HG03469 (cell line): ENCODE measurements around the gene FMNL2.
A peak's percentile ranks its signal among the peaks of the same experiment; 100 is the strongest.

Experiments
- ATAC-seq: cut with Tn5 transposase; IDR thresholded peaks from one replicate; pipeline ENCODE4 v1.9.1; 2021; ENCODE audit warnings: mild to moderate bottlenecking, moderate library complexity, moderate number of reproducible peaks; ENCODE audit not compliant: unreplicated experiment

The FMNL2 gene

DNA sequence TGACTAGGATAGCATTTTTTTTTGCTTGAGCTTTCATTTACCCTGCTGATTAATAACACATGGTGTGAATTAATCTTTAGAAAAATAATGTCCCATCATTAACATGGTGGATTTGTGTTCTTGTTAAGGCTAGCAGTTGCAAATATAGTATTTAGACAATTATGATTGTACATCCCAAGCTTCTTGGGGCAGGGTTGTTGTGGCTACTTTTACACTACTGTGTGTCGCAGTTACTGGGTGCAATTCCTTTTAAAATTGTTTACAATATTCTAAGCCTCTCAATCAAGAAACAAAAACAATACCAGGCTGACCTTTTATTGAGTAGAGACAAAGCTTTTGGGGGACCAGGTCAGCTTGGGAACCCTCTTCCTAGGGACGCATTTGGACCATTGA lies 2.5 kb downstream of the FMNL2 start:
- ATAC-seq = no peak

GRCh38 chr2:152339556-152340286 lies 4.7 kb downstream of the FMNL2 start:
- no peak for ATAC-seq

DNA sequence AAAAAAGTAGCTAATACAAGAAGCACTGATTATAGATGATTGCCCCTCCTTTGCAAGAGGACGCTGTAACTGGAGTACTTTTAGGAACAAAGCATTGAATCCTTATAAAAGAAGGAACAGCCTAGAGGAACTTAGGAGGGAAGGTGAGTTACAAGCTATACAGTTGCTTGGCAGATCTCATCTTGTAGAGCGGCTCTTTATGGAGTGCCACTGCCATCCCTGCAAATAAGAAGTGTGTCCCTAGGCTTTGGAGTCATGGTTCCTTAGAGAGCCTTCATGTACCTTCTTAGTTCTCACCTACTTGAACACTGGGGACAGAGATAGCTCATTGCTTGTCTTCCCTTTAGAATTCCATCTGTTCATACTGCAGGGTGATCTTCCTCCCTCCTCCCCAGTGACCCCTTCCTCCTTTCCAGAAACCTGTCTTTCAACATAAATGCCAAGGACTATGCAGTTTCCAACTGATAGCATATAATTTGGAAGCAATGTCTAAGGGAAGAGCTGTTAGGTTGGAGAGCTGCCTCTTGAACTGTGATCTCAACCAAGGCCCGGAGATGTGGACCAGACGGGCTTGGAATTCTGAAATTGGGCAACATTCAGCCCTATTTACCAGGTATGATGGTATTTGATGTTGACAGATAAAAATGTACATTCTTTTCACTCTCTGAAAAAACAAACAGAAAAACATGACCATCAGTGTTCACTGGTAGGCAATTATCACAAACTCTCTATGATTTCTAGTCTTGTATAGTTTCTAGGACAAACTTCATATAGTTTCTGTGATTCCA lies 7.5 kb downstream of the FMNL2 start:
- ATAC-seq = no peak

GRCh38 chr2:152343426-152343825 lies 8.5 kb downstream of the FMNL2 start:
- ATAC-seq = no peak

GRCh38 chr2:152344579-152345195 lies 9.7 kb downstream of the FMNL2 start:
- no peak for ATAC-seq

DNA sequence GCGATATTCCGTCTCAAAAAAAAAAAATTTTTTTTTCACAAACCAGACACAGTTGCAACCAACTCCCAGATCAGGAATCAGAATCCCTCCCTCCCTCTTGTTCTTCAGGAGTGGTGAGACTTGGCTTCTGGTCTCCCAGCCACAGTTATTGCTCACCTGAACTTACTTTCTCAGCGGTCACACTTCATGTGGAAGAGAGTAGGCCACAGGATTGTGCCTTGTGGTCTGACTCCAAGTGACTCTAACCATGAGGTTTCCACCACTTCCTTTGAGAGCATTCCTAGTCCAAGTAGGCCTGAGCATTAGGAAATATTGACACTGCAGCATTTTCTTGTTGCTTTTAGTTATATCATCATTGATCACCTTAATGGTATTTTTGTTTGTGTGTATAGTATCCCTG lies 12.1 kb downstream of the FMNL2 start:
- no peak for ATAC-seq

DNA sequence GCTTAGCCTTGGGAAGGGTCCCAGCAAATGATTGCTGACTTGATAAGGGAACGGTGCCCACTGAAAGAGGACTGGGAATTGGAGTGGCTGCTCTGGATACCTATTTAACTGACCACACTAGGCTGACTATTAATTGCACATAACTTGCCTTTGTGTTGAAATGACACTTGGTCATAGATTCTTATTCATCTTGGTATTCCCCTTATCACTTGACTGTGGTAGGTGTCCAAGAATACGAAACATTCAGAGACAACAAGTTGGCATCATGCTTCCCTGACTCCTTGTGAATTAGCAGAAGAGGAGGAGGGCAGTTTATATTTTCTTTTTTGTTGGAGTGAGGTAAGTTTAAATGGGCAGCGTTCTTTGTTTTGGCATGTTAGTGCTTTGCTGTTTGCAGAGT lies 13.4 kb downstream of the FMNL2 start:
- ATAC-seq = no peak

DNA sequence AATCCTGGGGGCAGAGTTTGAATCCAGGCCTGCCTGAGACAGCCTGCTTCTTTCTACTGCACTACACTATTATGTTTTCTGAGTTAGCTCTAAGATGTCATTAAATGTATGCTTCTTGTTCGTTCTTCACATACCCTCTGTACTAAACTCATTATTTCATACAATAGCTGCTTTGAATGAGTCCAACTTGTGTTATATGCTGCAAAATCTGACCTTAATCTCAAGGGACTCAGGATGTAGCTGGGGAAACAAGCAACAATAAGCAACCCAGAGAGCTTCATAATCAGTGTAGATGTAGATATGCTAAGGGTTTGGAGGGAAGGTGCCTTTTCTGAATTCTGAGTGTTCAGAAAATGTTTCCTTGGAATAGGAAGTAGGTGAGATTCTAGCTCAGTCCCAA lies 14.4 kb downstream of the FMNL2 start:
- no peak for ATAC-seq

GRCh38 chr2:152350155-152350679 lies 15.2 kb downstream of the FMNL2 start:
- no peak for ATAC-seq

GRCh38 chr2:152352616-152353015 lies 17.6 kb downstream of the FMNL2 start:
- ATAC-seq = no peak

DNA sequence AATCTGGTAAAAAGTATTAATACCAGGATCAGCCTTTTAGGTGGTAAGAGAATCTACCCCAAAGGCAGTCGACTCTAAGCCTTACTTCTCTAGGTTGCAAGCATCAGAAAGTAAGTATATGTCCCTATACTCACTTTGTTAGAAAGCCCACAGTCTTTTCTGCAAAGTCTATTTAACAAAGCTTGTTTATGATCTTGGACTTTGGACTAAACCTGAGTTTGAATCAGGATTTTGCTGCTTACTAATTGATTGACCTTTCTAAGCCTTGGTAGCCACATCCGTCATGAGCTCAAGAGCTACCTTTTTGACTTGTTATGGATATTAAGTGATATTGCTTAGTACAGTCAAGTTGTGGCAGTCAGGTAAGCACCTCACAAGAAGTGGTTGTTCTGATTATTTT lies 18.4 kb downstream of the FMNL2 start:
- no peak for ATAC-seq

GRCh38 chr2:152354069-152354755 lies 19.2 kb downstream of the FMNL2 start:
- ATAC-seq = no peak

GRCh38 chr2:152354909-152355308 lies 19.9 kb downstream of the FMNL2 start:
- ATAC-seq = no peak

DNA sequence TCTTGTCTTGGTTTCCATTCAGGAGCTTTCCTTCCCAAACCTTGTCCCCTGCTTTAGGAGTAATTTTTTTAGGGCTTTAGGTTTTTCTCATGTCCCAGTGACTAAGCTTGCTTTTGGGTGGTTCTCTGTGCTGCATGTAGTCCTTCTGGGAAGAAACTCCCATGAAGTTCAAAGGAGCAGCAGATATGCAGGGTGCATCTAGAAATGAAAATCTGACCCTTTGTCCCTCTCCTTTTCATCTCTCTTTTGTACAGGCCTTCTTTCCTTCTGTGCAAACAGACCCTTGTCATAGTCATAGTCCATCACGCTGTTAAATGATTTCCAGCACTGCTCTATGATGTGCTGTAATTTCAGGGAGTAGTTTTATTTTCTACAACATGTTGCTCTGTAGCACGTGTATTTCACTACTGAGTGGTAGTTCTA lies 20.4 kb downstream of the FMNL2 start:
- no peak for ATAC-seq

- no peak for ATAC-seq
Observed at GRCh38 chr2:152359573-152360363, 24.8 kb downstream of the FMNL2 start.

- ATAC-seq = no peak
Observed at GRCh38 chr2:152363936-152364335, 29.0 kb downstream of the FMNL2 start.

- ATAC-seq = peak; percentile 83
Observed at GRCh38 chr2:152367547-152368390, 32.8 kb downstream of the FMNL2 start.

GRCh38 chr2:152369176-152369860 lies 34.3 kb downstream of the FMNL2 start:
- no peak for ATAC-seq

DNA sequence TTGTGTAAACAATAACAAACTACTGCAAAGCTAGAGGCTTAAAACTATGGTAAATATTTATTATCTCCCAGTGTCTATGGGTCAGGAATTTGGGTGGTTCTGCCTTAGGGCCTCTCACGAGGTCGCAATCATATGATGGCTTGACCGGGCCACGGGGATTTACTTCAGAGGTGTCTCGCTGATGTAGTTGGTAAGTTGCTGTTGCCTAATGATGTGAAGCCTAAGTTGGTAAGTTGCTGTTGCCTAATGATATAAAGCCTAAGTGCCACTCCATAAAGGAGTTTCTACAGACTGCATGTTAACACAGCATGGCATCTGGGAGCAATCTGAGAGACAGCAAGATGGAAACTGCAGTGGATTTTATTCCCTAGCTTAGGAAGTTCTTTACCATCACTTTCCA lies 35.8 kb downstream of the FMNL2 start:
- no peak for ATAC-seq
